ENCODE results near the gene DUSP5. TPM values are rescaled to one million over a fixed set of nuclear protein-coding genes. Genes with fewer than 3 reads are reported as not detected.

DUSP5 gene
- total RNA-seq, 1 donor from 2014 or later = 0.34 TPM

DNA sequence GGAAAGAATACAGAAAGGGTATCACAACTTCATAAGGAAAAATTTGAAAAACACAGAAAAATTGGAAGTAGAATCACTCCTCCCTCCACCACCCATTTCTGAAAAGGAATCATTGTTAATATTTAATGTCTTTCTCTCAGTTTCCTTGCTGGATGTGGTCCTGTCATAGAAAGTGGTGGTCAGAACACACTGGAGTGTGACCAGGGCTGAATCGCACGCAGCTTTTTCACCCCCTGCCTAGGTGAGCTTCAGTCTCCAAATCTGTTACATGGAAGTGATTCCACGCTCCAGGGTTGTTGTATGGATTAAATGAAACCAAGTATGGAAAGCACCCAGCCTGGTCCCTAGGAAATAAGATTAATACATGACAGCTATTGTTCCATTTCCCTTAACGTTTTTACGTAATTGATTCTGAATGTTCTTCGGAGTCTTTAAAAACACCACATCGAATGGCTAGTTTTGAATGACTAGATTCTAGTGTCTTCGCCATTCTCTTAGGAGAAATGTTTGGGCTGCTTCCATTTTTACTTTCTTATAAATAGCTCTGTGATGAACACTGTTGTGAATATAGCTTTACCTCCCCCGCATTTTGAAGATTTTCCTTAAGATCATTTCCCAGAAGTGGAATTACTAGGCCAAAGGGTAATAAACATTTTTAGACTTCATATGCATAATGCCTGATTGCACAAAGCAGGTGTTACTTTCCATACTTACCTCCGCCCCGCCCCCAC is 10.9 kb upstream of the DUSP5 start:
- Histone ChIP-seq H4K20me1 (ENCODE audit: low read depth) (no peaks in the 10 kb centered on the region), H3F3A (ENCODE audit: low read depth) (no peaks in the 10 kb centered on the region), H3K27me3 (no peaks in the 10 kb centered on the region), H3K4me1 (peaks cover 6% of the 10 kb centered on the region), H3K9me3 (ENCODE audit: low read depth) (no peaks in the 10 kb centered on the region), H3K36me3 (no peaks in the 10 kb centered on the region), H3K27ac (no peak overlapping the region), H3K4me3 (no peak overlapping the region), H3K9ac (no peak overlapping the region), H3K4me2 (no peak overlapping the region), H2AFZ (replicated peaks) (no peak overlapping the region), H3K79me2 (ENCODE audit: low read depth) (no peaks in the 10 kb centered on the region)
- no peak for TF ChIP-seq EZH2 (IDR thresholded peaks at IDR 0.05)
- TF ChIP-seq CTCF (IDR thresholded peaks at IDR 0.05) = no peak
- no peak for TF ChIP-seq EZH2phosphoT487 (IDR thresholded peaks at IDR 0.05)
- DNase-seq (ENCODE audit: low spot score) = no peak
- peak overlapping the region; percentile 59 for H3K27ac Mint-ChIP-seq
- H3K4me3 Mint-ChIP-seq = no peak overlapping the region
- no peaks in the 10 kb centered on the region for H3K9me3 Mint-ChIP-seq
- peaks cover 7% of the 10 kb centered on the region for H3K27me3 Mint-ChIP-seq (ENCODE audit: insufficient read depth, low read depth)
- H3K36me3 Mint-ChIP-seq = no peaks in the 10 kb centered on the region
- H3K4me1 Mint-ChIP-seq = peaks cover 5% of the 10 kb centered on the region

- Histone ChIP-seq H3K9me3 (ENCODE audit: low read depth) (no peaks in the 10 kb centered on the region), H3K9ac (no peak overlapping the region), H3K4me3 (no peak overlapping the region), H3F3A (ENCODE audit: low read depth) (no peaks in the 10 kb centered on the region), H3K27me3 (no peaks in the 10 kb centered on the region), H3K79me2 (ENCODE audit: low read depth) (no peaks in the 10 kb centered on the region), H3K36me3 (no peaks in the 10 kb centered on the region), H2AFZ (replicated peaks) (no peak overlapping the region), H3K4me1 (peaks cover 6% of the 10 kb centered on the region), H3K27ac (no peak overlapping the region), H3K4me2 (no peak overlapping the region), H4K20me1 (ENCODE audit: low read depth) (no peaks in the 10 kb centered on the region)
- Mint-ChIP-seq H3K36me3 (no peaks in the 10 kb centered on the region), H3K4me3 (no peak overlapping the region), H3K9me3 (no peaks in the 10 kb centered on the region), H3K27ac (no peak overlapping the region), H3K27me3 (ENCODE audit: insufficient read depth, low read depth) (peaks cover 7% of the 10 kb centered on the region), H3K4me1 (peaks cover 5% of the 10 kb centered on the region)
- TF ChIP-seq CTCF (IDR thresholded peaks at IDR 0.05) (no peak), EZH2phosphoT487 (IDR thresholded peaks at IDR 0.05) (no peak), EZH2 (IDR thresholded peaks at IDR 0.05) (no peak)
- no peak for DNase-seq (ENCODE audit: low spot score)
These were observed 10.0 kb upstream of the DUSP5 start for GRCh38 chr10:110487411-110488331.

DNA sequence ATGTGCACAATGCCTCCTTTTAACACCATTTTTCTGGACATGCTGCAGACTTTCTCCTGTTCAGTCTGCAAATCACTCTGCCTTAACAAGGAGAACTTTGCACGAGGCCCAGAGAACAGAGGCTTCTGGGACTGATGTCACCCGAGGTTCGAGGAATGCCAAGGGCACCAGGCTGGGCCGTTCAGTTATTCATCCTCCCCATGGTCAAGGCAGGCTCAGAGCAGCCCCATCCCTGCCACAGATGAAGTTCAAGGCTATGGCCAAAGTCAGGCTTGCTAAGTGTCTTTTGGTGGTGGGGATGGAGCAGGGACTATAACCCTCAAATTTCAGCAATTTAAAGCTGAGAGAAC is 9.4 kb upstream of the DUSP5 start:
- Histone ChIP-seq H3K9me3 (ENCODE audit: low read depth) (no peaks in the 10 kb centered on the region), H3K36me3 (no peaks in the 10 kb centered on the region), H3K4me1 (peaks cover 6% of the 10 kb centered on the region), H3K79me2 (ENCODE audit: low read depth) (no peaks in the 10 kb centered on the region), H3F3A (ENCODE audit: low read depth) (no peaks in the 10 kb centered on the region), H4K20me1 (ENCODE audit: low read depth) (no peaks in the 10 kb centered on the region), H3K9ac (no peak overlapping the region), H3K27me3 (no peaks in the 10 kb centered on the region), H2AFZ (replicated peaks) (no peak overlapping the region), H3K4me3 (no peak overlapping the region), H3K4me2 (no peak overlapping the region), H3K27ac (no peak overlapping the region)
- Mint-ChIP-seq H3K4me1 (peaks cover 5% of the 10 kb centered on the region), H3K27ac (no peak overlapping the region), H3K27me3 (ENCODE audit: insufficient read depth, low read depth) (peaks cover 10% of the 10 kb centered on the region), H3K36me3 (no peaks in the 10 kb centered on the region), H3K9me3 (no peaks in the 10 kb centered on the region), H3K4me3 (no peak overlapping the region)
- DNase-seq (ENCODE audit: low spot score) = no peak
- TF ChIP-seq CTCF (IDR thresholded peaks at IDR 0.05) (no peak), EZH2 (IDR thresholded peaks at IDR 0.05) (no peak), EZH2phosphoT487 (IDR thresholded peaks at IDR 0.05) (no peak)

Data from neural progenitor cell (in vitro differentiated cells).